NCI-H146 treated with DMSO at 0.1 percent for 48 hours (cell line): Measurements from ENCODE around the gene PEX7.
A peak's percentile ranks its signal among the peaks of the same experiment; 100 is the strongest.
"Not testable (repeated sequence)": the region's sequence is repeated elsewhere in the genome, so short reads cannot be mapped to it uniquely, and the experiment has no call there.

Source experiments
- DNase-seq: peaks from one replicate; lab custom pipeline; 2025; ENCODE audit not compliant: unreplicated experiment; lab: John Stamatoyannopoulos, UW

Gene PEX7

GRCh38 chr6:136822376-136823127 is at the start of gene PEX7:
Gene PEX7, plus strand, starts transcription at chr6:136822592. Its CDS starts 74 bp downstream, at chr6:136822666.
- DNase-seq: peak; percentile 94

GRCh38 chr6:136772685-136773472 is 49.5 kb upstream of the PEX7 start:
- DNase-seq: no peak

- DNase-seq: no peak
These were observed 49.0 kb upstream of the PEX7 start for GRCh38 chr6:136773473-136773796.

- no peak for DNase-seq
These were observed 48.0 kb upstream of the PEX7 start for GRCh38 chr6:136774228-136775041.

- DNase-seq: no peak
These were observed 47.3 kb upstream of the PEX7 start for GRCh38 chr6:136775081-136775480.

GRCh38 chr6:136775548-136775947 is 46.8 kb upstream of the PEX7 start:
- DNase-seq: no peak

- no peak for DNase-seq
These were observed 44.7 kb upstream of the PEX7 start for GRCh38 chr6:136777651-136778050.

GRCh38 chr6:136779682-136780081 is 42.7 kb upstream of the PEX7 start:
- DNase-seq: no peak

GRCh38 chr6:136780972-136781371 is 41.4 kb upstream of the PEX7 start:
- DNase-seq: no peak

- no peak for DNase-seq
These were observed 40.2 kb upstream of the PEX7 start for GRCh38 chr6:136782021-136782770.

- no peak for DNase-seq
These were observed 39.4 kb upstream of the PEX7 start for GRCh38 chr6:136783021-136783420.

- no peak for DNase-seq
These were observed 38.7 kb upstream of the PEX7 start for GRCh38 chr6:136783495-136784270.

- no peak for DNase-seq
These were observed 38.1 kb upstream of the PEX7 start for GRCh38 chr6:136784271-136784664.

- DNase-seq: no peak
These were observed 37.3 kb upstream of the PEX7 start for GRCh38 chr6:136784910-136785746.

GRCh38 chr6:136786658-136787057 is 35.7 kb upstream of the PEX7 start:
- DNase-seq: no peak

- no peak for DNase-seq
These were observed 34.7 kb upstream of the PEX7 start for GRCh38 chr6:136787726-136788068.

GRCh38 chr6:136788069-136788902 is 34.1 kb upstream of the PEX7 start:
- DNase-seq: no peak

- DNase-seq: not testable (repeated sequence)
These were observed 33.0 kb upstream of the PEX7 start for GRCh38 chr6:136789440-136789839.
